ENCODE data around the gene SCAF4.
"Not testable (repeated sequence)": the region's sequence is repeated elsewhere in the genome, so short reads cannot be mapped to it uniquely, and the experiment has no call there.

SCAF4 gene

DNA sequence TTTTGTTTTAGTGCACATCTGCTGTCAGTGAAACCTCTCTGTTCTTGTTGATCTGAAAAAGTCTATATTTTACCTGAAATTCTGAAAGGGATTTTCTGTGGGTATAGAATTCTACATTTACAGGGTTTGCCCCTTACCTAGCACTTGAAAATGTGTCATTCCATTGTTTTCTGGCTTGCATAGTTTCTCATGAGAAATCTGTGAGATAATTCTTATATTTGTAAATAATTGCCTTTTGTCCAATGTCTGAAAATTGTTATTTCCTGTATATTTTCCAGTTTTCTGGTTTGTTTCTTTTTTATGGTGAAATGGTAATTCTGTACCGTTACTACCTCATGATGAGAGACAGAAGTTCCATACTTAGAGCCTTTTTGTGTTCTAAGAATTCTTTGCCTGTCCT, 11.8 kb upstream of the SCAF4 start:
- Histone ChIP-seq H3K4me3 (no peak overlapping the region), H4K20me1 (no peaks in the 10 kb centered on the region), H3K4me1 (peaks cover 22% of the 10 kb centered on the region), H3K36me3 (no peaks in the 10 kb centered on the region), H3K27me3 (no peaks in the 10 kb centered on the region), H3K4me2 (no peak overlapping the region), H3K9me3 (peaks cover 24% of the 10 kb centered on the region), H3K27ac (no peak overlapping the region), H3K9ac (no peak overlapping the region)
- no peak for TF ChIP-seq Cebpa-rat (IDR thresholded peaks at IDR 0.05)

GRCh38 chr21:31741116-31741515, 9.2 kb upstream of the SCAF4 start:
- no peaks in the 10 kb centered on the region for H3K36me3 ChIP-seq
- H3K27me3 ChIP-seq, result no peaks in the 10 kb centered on the region
- H3K4me3 ChIP-seq, result no peak overlapping the region
- no peak overlapping the region for H3K27ac ChIP-seq
- no peak overlapping the region for H3K4me2 ChIP-seq
- peaks cover 28% of the 10 kb centered on the region for H3K4me1 ChIP-seq
- no peaks in the 10 kb centered on the region for H4K20me1 ChIP-seq
- TF ChIP-seq Cebpa-rat (IDR thresholded peaks at IDR 0.05), result no peak
- H3K9ac ChIP-seq, result no peak overlapping the region
- H3K9me3 ChIP-seq, result peaks cover 10% of the 10 kb centered on the region

DNA sequence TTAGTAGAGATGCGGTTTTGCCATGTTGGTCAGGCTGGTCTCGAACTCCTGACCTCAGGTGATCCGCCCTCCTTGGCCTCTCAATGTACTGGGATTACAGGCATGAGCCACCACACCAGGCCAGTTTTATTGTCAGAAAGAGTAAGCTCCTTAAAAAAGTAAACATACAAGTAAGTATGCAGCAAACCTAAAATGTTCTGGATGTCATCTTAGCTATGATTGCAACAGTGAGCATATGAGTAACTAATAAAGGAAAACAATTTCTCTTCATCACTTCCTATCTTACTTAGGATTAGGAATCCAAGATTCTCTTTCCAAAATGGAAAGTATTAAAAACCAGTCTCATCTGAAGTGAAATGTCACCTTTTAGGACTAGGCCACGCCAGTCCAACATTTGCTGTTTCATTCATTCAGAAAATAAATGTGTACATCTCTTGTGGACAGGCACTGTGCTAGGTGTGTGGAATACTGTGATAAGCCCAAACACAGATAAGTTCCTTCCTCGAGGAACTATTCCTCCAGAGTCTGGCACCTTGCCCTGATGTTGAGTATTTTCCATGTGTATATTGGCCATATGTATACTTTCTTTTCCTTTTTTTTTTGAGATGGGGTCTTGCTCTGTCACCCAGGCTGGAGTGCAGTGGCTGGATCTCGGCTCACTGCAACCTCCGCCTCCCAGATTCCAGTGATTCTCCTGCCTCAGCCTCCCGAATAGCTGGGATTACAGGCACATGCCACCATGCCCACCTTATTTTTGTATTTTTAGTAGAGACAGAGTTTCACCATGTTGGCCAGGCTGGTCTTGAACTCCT, 5.9 kb upstream of the SCAF4 start:
- H3K9ac ChIP-seq, H3K4me2 ChIP-seq, H4K20me1 ChIP-seq: not testable (repeated sequence)

GRCh38 chr21:31735511-31735992, 3.6 kb upstream of the SCAF4 start:
- H3K9ac ChIP-seq, result no peak overlapping the region
- no peak for TF ChIP-seq Cebpa-rat (IDR thresholded peaks at IDR 0.05)
- H3K4me3 ChIP-seq, result no peak overlapping the region
- no peak overlapping the region for H3K27ac ChIP-seq
- H3K4me1 ChIP-seq, result peaks cover 35% of the 10 kb centered on the region
- peak overlapping the region; percentile 32; the same call in 1 of the 2 replicates for H3K4me2 ChIP-seq
- H4K20me1 ChIP-seq, result peaks cover 12% of the 10 kb centered on the region
- H3K9me3 ChIP-seq, result no peaks in the 10 kb centered on the region
- no peaks in the 10 kb centered on the region for H3K36me3 ChIP-seq
- H3K27me3 ChIP-seq, result no peaks in the 10 kb centered on the region

More for the DNA sequence above, 5.9 kb upstream of the SCAF4 start:
- peaks cover 31% of the 10 kb centered on the region for H3K4me1 ChIP-seq
- H3K36me3 ChIP-seq, H3K27ac ChIP-seq, H3K27me3 ChIP-seq, H3K9me3 ChIP-seq, H3K4me3 ChIP-seq: not testable (repeated sequence)

DNA sequence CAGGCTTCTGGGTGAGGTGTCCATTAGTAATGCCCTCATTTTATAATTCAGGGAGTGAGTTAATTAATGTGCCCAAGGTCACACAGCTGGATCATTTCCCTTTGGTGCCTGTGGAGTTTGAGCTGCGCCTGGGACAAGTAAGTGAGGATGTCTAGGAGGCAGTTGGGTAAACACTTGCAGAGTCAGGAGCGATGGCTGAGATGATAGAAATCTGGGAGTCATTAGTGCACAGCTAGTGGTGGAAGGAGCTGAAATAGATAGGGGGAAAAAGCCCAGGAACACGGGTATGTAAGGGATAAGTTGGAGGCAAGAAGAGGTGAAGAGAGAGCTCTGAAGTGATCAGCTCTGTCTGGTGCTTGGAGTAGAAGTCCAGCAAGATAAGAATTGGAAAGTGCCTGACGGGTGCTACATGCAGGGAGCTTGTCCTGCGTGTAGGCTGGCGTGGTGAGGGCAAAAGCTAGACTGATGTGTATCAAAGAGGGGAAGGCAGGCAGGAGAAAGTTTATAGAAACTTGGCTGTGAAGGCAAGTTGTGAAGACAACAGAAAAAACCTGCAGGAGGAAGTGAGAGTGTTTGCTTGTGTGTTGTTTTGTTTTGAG, 1.7 kb upstream of the SCAF4 start:
- Histone ChIP-seq H3K27me3 (no peaks in the 10 kb centered on the region), H3K4me3 (peak overlapping the region; percentile 99), H4K20me1 (peaks cover 31% of the 10 kb centered on the region), H3K27ac (peak overlapping the region; percentile 98), H3K4me1 (peaks cover 52% of the 10 kb centered on the region), H3K9me3 (no peaks in the 10 kb centered on the region), H3K4me2 (peak overlapping the region; percentile 94), H3K9ac (peak overlapping the region; percentile 99), H3K36me3 (peaks cover 7% of the 10 kb centered on the region; the same call in 1 of the 2 replicates)
- TF ChIP-seq Cebpa-rat (IDR thresholded peaks at IDR 0.05), result no peak

DNA sequence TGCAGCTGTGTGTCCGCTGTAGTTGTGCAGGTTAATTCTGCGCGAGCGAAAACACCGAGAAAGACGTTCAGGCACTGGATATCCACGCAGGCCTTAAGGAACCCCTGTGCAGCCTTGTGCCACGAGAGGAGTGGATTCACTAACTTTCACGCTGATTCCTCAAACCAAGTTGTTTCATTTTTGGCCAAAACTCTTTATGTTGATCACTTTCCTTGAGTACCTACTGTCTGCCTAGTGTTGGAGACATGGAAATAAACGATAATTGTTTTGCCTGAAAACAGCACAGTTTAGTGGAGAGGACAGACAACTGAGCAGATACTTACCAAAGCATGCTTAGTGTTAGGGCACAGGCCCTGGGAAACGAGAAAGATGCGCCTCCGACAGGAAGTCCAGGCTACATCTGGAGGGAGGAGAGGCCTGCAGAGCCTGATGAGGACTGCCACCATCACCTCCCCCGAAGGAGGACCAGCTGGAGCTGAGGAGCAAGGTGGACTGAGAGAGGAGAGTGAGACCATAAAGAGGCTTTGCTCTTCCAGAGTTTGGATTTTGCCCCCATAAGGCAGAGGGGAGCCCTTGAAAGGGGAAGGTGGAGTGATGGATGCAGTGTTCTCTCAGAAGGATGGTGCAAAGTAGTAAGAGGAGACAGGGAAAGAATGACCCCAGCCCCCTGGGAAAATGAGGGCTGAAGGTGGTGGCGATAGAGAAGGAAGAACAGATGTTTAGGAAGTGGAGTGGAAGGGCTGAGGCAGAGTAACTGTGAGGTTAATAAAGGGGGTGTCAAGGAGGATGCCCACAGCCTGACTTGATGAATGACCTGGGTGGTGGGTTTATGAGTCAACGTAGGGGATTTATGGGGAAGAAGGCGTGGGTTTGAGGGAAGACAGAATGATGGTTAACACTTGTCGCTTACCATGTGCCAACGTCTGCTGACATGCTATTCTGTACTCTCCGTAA, 956 bp upstream of the SCAF4 start:
- Histone ChIP-seq H3K36me3 (peaks cover 15% of the 10 kb centered on the region; the same call in 1 of the 2 replicates), H3K4me1 (peaks cover 56% of the 10 kb centered on the region), H3K27me3 (no peaks in the 10 kb centered on the region), H3K27ac (peak overlapping the region; percentile 98), H3K4me2 (peak overlapping the region; percentile 94), H3K4me3 (peak overlapping the region; percentile 99), H4K20me1 (peaks cover 39% of the 10 kb centered on the region), H3K9me3 (no peaks in the 10 kb centered on the region), H3K9ac (peak overlapping the region; percentile 99)
- no peak for TF ChIP-seq Cebpa-rat (IDR thresholded peaks at IDR 0.05)

DNA sequence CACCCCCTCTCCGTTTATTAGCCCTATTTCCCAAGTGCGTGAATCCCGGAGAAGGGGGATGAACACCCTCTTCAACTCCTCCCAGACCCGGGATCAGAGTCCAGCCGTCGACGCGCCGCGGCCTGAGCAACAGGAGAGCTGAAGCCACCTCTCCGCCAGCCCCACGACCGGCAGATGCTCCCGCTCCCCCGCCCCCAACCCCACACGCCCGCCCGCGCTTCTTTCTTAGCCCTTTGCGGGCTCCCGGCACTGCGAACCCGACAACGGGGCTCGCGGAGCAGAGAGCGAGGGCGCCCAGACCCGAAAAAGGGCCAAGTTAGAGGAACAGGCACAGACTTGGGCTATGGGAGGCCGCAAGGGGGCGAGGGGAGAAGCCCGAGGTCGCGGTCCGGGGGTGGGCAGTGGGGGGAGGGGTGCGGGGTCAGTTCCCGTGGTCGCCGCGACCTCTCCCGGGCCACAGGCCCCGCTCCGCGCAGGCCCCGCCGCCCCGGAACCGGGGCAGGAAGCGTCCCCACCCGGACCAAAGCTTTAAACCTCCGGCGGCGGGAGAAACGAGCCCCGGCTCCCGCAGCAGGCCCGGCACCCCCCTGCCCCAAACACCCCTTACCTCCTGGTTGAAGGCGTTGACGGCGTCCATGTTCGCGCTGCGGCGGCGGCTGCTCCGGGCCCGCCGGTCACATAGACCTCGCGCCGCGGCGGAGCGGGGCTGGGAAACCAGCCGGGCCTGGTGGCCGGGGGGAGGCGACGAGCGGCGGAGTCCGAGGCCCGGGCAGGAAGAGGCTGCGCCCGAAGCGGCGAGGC, 662 bp downstream of the SCAF4 start:
- Histone ChIP-seq H3K4me2 (peak overlapping the region; percentile 91), H4K20me1 (peaks cover 55% of the 10 kb centered on the region), H3K9ac (peak overlapping the region; percentile 99), H3K36me3 (peaks cover 31% of the 10 kb centered on the region), H3K4me3 (peak overlapping the region; percentile 99), H3K9me3 (peaks cover 14% of the 10 kb centered on the region), H3K27ac (peak overlapping the region; percentile 98), H3K27me3 (no peaks in the 10 kb centered on the region), H3K4me1 (peaks cover 52% of the 10 kb centered on the region)
- no peak for TF ChIP-seq Cebpa-rat (IDR thresholded peaks at IDR 0.05)

DNA sequence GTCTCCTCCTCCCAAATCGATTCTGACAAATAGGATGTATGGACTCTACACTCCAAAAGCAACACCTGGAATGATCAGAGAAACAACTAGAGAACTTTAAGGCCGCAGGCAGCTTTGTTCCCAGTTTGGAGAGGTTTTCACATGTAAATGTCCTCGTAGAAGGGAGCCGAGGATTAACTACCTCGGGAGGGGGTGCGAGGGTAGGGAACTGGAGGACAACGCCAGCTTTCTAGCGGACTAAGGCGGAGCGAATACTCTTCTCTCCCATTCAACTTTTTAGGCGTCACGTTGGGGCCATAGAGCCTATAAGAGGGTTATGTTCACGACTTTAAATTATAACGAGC, 1.2 kb downstream of the SCAF4 start:
- Histone ChIP-seq H3K4me2 (peak overlapping the region; percentile 91), H3K36me3 (peaks cover 34% of the 10 kb centered on the region), H3K4me3 (peak overlapping the region; percentile 99), H3K4me1 (peaks cover 46% of the 10 kb centered on the region), H3K9ac (peak overlapping the region; percentile 99), H3K27ac (peak overlapping the region; percentile 98), H4K20me1 (peaks cover 60% of the 10 kb centered on the region), H3K27me3 (no peaks in the 10 kb centered on the region), H3K9me3 (peaks cover 16% of the 10 kb centered on the region)
- no peak for TF ChIP-seq Cebpa-rat (IDR thresholded peaks at IDR 0.05)
